GM19025 (cell line): ENCODE results near the gene SNF8.

Experiments used
- ATAC-seq: cut with Tn5 transposase; IDR thresholded peaks from one replicate; pipeline ENCODE4 v1.9.1; 2021; ENCODE audit warnings: mild to moderate bottlenecking, low read depth, moderate library complexity; ENCODE audit not compliant: unreplicated experiment

Gene SNF8

GRCh38 chr17:48893646-48894508 is 50.8 kb downstream of the SNF8 start:
- ATAC-seq: no peak

GRCh38 chr17:48892940-48893645 is 51.5 kb downstream of the SNF8 start:
- ATAC-seq: no peak

GRCh38 chr17:48890086-48890485 is 54.6 kb downstream of the SNF8 start:
- no peak for ATAC-seq

- no peak for ATAC-seq
Measured at GRCh38 chr17:48883171-48883570, 61.5 kb downstream of the SNF8 start.

- no peak for ATAC-seq
Measured at GRCh38 chr17:48882272-48882671, 62.4 kb downstream of the SNF8 start.
